ENCODE results near the gene RCAN1. TPM values are rescaled to one million over a fixed set of nuclear protein-coding genes. Genes with fewer than 3 reads are reported as not detected.

RCAN1 gene
- total and polyA plus RNA-seq, 2 of the 4 experiments (the other 2 are of a cell fraction): 53.5 to 175 TPM

- Histone ChIP-seq H2BK20ac (ENCODE audit: low read depth, low read length) (no peak overlapping the region), H3K79me1 (ENCODE audit: low read depth in 1 of 2, low read length in 2 of 2) (no peaks in the 10 kb centered on the region), H3K27me3 (ENCODE audit: control insufficient read depth, insufficient read depth, low read length) (no peaks in the 10 kb centered on the region), H4K8ac (ENCODE audit: low read depth in 2 of 2, low read length in 2 of 2) (no peak overlapping the region), H2BK5ac (ENCODE audit: low read depth, low read length, poor library complexity, severe bottlenecking) (no peak overlapping the region), H4K91ac (ENCODE audit: insufficient read depth, low read depth, low read length) (no peak overlapping the region), H3K27ac (ENCODE audit: insufficient read depth, low read length) (no peak overlapping the region), H3K56ac (ENCODE audit: extremely low read depth, insufficient read depth, low read length) (no peak overlapping the region), H3K4me2 (ENCODE audit: low read depth, low read length) (no peak overlapping the region), H2AK5ac (ENCODE audit: low read depth, low read length) (peak overlapping the region; percentile 54), H2AK9ac (replicated peaks; ENCODE audit: low read depth, low read length, poor library complexity) (peak overlapping the region; percentile 67), H2AFZ (replicated peaks; ENCODE audit: low read length, poor library complexity) (no peak overlapping the region), H3K4me3 (ENCODE audit: insufficient read depth, low read depth, low read length) (no peak overlapping the region), H3K9me3 (ENCODE audit: control insufficient read depth, insufficient read depth, low read length) (no peaks in the 10 kb centered on the region), H3K14ac (replicated peaks; ENCODE audit: low read depth, low read length) (no peak overlapping the region), H4K20me1 (ENCODE audit: insufficient read depth, low read length) (no peaks in the 10 kb centered on the region), H4K5ac (ENCODE audit: low read depth, low read length) (no peak overlapping the region), H3K4me1 (ENCODE audit: control insufficient read depth, insufficient read depth, low read length) (peaks cover 1% of the 10 kb centered on the region; the same call in 1 of the 2 replicates), H3K9me1 (ENCODE audit: insufficient read depth, low read length) (peaks cover 7% of the 10 kb centered on the region; the same call in 1 of the 2 replicates), H3K4ac (ENCODE audit: low read depth, low read length) (no peak overlapping the region; the same call in 1 of the 2 replicates), H2BK15ac (ENCODE audit: low read depth, low read length) (no peak overlapping the region), H3K9ac (ENCODE audit: low read depth, low read length) (no peak overlapping the region), H3K36me3 (ENCODE audit: control insufficient read depth, insufficient read depth, low read length) (no peaks in the 10 kb centered on the region), H3K23ac (ENCODE audit: low read depth, low read length) (no peak overlapping the region), H3K18ac (ENCODE audit: low read depth, low read length) (no peak overlapping the region), H2BK120ac (ENCODE audit: low read depth, low read length) (no peak overlapping the region)
- BruUV-seq (replicated peaks): no TSS peak
- ChIA-PET CTCF (interaction anchor here (0.6 to 3.0 kb wide), 10 partner anchors 12 to 157 kb away, joined by 3 to 25 read pairs (median 4); no protein-coding TSS in a partner anchor), POLR2A (ENCODE audit: unreplicated experiment) (interaction anchor here (0.6 to 1.0 kb wide), 2 partner anchors 12 to 1279 kb away, joined by 3 to 6 read pairs; no protein-coding TSS in a partner anchor)
- dilution Hi-C loops (cut with HindIII; ENCODE audit: low sequenced_read_pairs, unreplicated experiment) (no loop called here), in situ Hi-C loops (cut with MboI; ENCODE audit: low sequenced_read_pairs) (no loop called here), intact Hi-C loops (cut with micrococcal nuclease) (loop anchor here (1.0 kb wide), 2 partner anchors 72 to 93 kb away; no protein-coding TSS in a partner anchor)
- DNase-seq (peak; percentile 68), ATAC-seq (ENCODE audit: low read depth) (peak; percentile 85)
- 65% methylated on average over 4 of the region's 15 CpGs; no CpG with 5 or more reads in 1 of the 2 experiments for WGBS, 2 experiments (ENCODE audit: extremely low coverage in 2 of 2, insufficient read length in 1 of 2)
- TF ChIP-seq FOS (IDR thresholded peaks at IDR 0.05; ENCODE audit: low read depth, low read length) (no peak), MXI1 (IDR thresholded peaks at IDR 0.05; ENCODE audit: borderline replicate concordance, low read depth, low read length) (no peak), CHD1 (IDR thresholded peaks at IDR 0.05; ENCODE audit: low read depth, low read length) (no peak), RCOR1 (IDR thresholded peaks at IDR 0.05; ENCODE audit: insufficient replicate concordance, low read length) (no peak), BHLHE40 (IDR thresholded peaks at IDR 0.05; ENCODE audit: low read depth, low read length) (no peak), CEBPB (IDR thresholded peaks at IDR 0.05; ENCODE audit: low read depth, low read length) (no peak), NFE2L2 (IDR thresholded peaks at IDR 0.05; ENCODE audit: low read depth, low read length) (no peak), MAFK (IDR thresholded peaks at IDR 0.05; ENCODE audit: low read depth, low read length) (no peak), POLR2A (IDR thresholded peaks at IDR 0.05; ENCODE audit: low read depth, low read length) (peak; percentile 34; the same call in 1 of the 2 replicates), RAD21 (IDR thresholded peaks at IDR 0.05; ENCODE audit: low read length) (peak; percentile 95), RFX5 (IDR thresholded peaks at IDR 0.05; ENCODE audit: low read depth, low read length) (no peak), CTCF (conservative IDR thresholded peaks at IDR 0.05; ENCODE audit: low read depth, low read length) (peak; percentile 92), SMC3 (IDR thresholded peaks at IDR 0.05; ENCODE audit: low read depth, low read length) (peak; percentile 95), MAZ (IDR thresholded peaks at IDR 0.05; ENCODE audit: borderline replicate concordance, low read depth, low read length) (no peak; the same call in 1 of the 2 replicates)
- TF ChIP-seq, protein P1, sequence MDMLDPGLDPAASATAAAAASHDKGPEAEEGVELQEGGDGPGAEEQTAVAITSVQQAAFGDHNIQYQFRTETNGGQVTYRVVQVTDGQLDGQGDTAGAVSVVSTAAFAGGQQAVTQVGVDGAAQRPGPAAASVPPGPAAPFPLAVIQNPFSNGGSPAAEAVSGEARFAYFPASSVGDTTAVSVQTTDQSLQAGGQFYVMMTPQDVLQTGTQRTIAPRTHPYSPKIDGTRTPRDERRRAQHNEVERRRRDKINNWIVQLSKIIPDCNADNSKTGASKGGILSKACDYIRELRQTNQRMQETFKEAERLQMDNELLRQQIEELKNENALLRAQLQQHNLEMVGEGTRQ (IDR thresholded peaks at IDR 0.05; ENCODE audit: low read depth, low read length): no peak
Measured at GRCh38 chr21:34510148-34511142, 104.5 kb downstream of the RCAN1 start.

Measured in IMR-90 (cell line).